ENCODE measurements around the gene CBARP.
A peak's percentile ranks its signal among the peaks of the same experiment; 100 is the strongest.
"Not testable (repeated sequence)": the region's sequence is repeated elsewhere in the genome, so short reads cannot be mapped to it uniquely, and the experiment has no call there.

Gene CBARP

GRCh38 chr19:1214862-1215731, 22.7 kb downstream of the CBARP start:
- DNase-seq (ENCODE audit: low read depth in 2 of 2, low spot score in 1 of 2), result no peak

GRCh38 chr19:1214299-1214861, 23.4 kb downstream of the CBARP start:
- DNase-seq (ENCODE audit: low read depth in 2 of 2, low spot score in 1 of 2), result no peak

DNA sequence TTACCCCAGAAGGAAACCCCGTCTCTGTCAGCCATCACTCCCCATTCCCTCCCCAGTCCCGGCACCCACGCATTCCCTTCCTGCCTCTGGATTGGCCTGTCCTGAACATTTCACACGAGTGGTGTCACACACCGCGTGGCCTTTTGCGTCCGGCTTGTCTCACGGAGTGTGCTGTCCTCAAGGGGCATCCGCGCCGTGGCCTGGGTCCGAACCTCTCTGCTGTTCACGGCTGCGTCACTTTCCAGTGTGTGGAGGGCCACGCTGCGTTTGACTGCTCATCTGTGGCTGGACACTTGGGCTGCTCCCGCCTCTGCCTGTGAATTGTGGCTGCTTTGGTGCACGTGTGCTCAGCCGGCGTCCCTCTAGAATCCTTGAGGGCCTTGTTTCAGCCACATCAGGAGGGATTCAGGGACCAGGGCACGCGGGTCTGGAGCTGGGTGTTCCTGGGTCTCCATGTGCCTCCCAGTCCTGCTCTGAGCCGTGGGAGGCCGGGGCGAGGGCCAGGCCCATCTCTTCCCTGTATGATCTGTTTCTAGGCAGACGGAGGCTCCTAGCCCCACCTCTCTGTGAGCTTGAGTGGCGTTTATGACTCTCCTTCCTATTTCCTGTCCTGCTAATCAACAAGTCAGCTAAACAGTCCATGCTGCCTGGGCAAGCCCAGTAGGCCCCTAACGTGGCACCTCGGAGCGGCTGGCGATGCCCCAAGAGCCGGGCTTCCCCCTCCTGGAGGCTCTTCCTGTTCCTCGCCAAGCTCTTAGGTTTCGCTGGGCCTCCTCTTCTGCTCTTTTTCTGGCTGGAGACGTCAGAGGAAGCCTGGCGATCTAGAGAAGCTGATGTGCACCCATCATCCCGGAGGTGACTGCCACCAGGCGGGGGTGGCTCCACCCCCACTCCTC, 24.2 kb downstream of the CBARP start:
- DNase-seq (ENCODE audit: low read depth in 2 of 2, low spot score in 1 of 2), result no peak

DNA sequence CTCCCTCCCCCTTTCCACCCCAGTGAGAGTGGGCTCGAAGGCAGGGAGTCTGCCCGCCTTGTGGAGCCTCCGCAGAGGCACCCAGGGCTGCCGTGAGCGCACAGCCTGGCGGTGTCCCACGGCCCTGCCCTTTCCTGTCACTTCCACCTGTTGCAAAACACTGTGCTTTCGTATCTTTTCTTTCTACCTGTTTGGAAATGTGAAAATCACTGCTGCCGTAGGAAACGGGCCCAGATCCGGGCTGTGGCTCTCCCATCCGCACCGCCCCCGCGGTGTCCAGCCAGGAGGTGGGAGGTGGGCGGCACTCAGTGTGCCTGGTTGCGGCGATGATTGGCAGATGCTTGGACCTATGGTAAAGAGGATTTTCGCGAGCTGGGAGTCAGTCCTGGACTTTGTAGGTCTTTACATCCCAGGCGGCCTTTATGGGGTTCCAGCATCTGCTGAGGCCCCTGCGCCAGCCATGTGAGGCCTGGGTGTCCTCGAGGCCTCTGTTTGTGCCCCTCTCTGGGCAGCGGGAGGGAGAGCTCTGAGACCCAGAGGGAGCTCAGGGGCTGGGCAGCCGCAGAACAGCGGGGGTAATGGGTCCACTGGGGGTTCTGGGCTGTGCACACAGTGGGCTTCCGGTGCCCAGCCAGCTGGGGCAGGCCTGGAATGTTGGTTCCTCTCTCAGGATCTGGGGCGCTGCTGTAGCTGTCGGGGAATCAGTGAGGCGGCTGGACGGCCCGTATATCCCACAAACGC, 26.1 kb downstream of the CBARP start:
- no peak for DNase-seq (ENCODE audit: low read depth in 2 of 2, low spot score in 1 of 2)

GRCh38 chr19:1210227-1210538, 27.6 kb downstream of the CBARP start:
- DNase-seq (ENCODE audit: low read depth in 2 of 2, low spot score in 1 of 2), result no peak

DNA sequence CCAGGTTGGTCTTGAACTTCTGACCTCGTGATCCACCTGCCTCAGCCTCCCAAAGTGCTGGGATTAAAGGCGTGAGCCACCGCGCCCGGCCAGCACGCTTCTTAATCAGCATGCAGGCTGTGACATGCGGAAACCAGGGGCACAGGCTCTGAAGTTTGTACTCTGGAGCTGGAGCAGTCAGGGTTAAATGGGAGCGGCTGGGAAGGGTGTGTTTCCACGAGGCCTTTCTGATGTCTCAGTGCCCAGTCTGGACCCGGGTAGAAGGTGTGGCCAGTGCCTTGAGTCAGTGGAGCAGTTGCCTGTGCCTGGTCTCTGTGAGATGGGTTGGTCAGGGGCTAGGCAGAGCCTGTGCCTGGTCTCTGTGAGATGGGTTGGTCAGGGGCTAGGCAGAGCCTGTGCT, 29.0 kb downstream of the CBARP start:
- DNase-seq (ENCODE audit: low read depth in 2 of 2, low spot score in 1 of 2), result not testable (repeated sequence)

DNA sequence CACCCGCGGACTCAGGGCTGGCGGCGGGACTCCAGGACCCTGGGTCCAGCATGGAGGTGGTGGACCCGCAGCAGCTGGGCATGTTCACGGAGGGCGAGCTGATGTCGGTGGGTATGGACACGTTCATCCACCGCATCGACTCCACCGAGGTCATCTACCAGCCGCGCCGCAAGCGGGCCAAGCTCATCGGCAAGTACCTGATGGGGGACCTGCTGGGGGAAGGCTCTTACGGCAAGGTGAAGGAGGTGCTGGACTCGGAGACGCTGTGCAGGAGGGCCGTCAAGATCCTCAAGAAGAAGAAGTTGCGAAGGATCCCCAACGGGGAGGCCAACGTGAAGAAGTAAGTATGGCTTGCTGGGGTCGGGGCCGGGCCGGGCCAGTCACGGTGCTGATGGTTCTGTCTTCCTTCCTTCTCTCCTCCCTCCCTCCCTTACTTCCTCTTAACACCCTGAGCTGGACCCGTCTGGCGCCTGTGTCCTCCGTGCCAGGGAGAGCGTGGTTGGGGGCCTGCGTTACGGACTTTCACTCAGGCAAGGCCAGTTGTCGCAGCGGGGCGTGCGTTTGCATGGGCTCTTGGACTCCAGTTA, 30.8 kb downstream of the CBARP start:
- DNase-seq (ENCODE audit: low read depth in 2 of 2, low spot score in 1 of 2), result no peak

GRCh38 chr19:1206150-1206863, 31.5 kb downstream of the CBARP start:
- no peak for DNase-seq (ENCODE audit: low read depth in 2 of 2, low spot score in 1 of 2)

- peak; percentile 98 for DNase-seq (ENCODE audit: low read depth in 2 of 2, low spot score in 1 of 2)
These were observed 32.4 kb downstream of the CBARP start, which contains the start of gene STK11 for GRCh38 chr19:1205114-1206099. Gene STK11, plus strand, starts transcription at chr19:1205778. Its CDS starts 1,136 bp downstream, at chr19:1206914.

DNA sequence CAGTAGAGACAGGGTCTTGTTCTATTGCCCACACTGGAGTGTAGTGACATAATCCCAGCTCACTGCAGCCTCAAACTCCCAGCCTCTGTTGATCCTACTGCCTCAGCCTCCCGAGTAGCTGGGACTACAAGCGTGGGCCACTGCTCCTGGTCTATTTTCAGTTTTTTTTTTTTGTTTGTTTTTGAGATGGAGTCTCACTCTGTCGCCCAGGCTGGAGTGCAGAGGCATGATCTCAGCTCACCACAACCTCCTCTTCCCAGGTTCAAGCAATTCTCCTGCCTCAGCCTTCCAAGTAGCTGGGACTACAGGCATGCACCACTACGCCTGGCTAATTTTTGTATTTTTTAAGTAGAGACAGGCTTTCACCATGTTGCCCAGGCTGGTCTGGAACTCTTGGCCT, 37.2 kb downstream of the CBARP start:
- DNase-seq (ENCODE audit: low read depth in 2 of 2, low spot score in 1 of 2), result not testable (repeated sequence)

DNA sequence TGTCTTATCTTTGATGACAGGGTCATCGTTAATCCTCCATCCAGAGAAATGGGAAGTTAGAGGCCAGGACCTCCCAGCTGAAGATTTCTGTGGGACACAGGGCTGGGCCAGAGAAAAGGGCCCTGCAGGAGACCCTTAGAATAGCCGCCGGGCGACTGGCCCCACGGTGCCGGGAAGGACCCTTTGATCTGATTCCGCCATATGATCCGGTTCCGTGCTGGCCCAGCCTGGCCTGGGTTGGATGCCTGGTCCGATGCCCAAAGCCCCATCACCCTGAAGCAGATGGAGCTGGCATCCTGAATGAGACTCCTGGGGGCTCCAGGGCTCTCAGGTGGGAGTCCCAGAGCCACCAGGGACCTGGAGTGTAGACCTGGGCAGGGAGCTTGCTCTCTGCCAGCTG, 38.3 kb downstream of the CBARP start:
- DNase-seq (ENCODE audit: low read depth in 2 of 2, low spot score in 1 of 2), result no peak

DNA sequence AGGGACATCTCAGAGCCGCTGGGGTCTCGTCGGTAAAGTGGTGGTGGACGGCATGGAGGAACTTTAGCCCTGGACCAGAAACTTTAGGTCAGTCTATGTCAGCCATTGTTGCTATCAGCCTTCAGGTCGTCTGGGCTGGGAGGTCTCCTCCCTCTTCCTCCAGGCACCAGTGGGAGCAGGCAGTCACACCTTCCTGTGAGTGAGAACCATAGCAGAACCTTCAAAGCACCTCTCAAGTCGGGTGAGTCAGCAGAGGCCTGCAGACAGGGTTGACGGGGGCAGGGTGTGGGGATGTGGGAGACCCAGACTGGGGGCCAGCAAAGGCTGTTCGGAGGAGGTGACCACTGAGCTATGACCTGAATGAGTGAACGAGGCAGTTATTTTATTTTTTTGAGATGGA, 48.4 kb downstream of the CBARP start:
- DNase-seq (ENCODE audit: low read depth in 2 of 2, low spot score in 1 of 2), result no peak

DNA sequence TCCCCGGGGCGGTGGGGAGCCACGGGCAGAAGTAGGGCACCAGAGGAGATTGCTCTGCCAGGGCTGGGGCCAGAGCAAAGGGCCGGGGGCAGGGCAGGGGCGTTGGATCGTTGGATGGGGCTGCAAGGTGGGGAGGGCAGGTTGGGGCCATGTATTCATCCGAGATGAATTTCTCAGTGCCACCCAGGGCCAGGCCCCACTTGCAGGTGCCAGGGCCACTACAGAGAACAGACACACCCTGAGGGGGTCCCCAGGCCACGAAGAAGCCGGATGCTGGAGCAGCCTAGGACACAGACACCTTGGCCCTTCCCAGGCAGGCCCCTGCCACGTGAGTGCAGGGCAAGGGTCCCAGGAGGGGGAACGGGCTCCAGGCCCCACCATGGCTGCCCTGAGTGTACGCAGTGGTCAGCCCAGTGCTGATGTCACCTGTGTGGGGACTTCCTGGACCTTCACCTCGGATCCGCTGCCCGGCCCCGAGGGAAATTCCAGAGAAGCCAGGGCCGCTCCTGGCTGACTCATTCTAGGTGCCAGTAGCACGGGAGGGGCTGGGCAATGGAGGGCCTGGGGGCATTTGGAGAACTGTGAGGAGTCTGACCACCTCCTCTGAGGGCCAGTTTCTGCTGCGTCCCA, 54.1 kb downstream of the CBARP start:
- DNase-seq (ENCODE audit: low read depth in 2 of 2, low spot score in 1 of 2), result no peak

DNA sequence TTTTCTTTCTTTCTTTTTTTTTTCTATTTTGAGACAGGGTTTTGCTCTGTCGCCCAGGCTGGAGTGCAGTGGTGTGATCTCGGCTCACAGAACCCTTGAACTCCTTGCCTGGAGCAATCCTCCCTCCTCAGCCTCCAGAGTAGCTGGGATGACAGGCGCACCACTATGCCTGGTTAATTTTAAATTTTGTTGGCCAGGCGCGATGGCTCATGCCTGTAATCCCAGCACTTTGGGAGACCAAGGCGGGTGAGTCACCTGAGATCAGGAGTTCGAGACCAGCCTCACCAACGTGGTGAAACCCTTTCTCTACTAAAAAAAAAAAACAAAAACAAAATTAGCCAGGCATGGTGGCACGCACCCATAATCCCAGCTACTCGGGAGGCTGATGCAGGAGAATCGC, 55.1 kb downstream of the CBARP start:
- no peak for DNase-seq (ENCODE audit: low read depth in 2 of 2, low spot score in 1 of 2)

- DNase-seq (ENCODE audit: low read depth in 2 of 2, low spot score in 1 of 2), result no peak
These were observed 55.7 kb downstream of the CBARP start for GRCh38 chr19:1182068-1182467.

GRCh38 chr19:1181606-1182005, 56.2 kb downstream of the CBARP start:
- DNase-seq (ENCODE audit: low read depth in 2 of 2, low spot score in 1 of 2), result no peak

Measured in stimulated activated CD8-positive, alpha-beta memory T cell treated with anti-CD3 and anti-CD28 coated beads, Interleukin-4, amount 100 ng/mL, for 4 hours (primary cell).